Keratinocyte (primary cell): ENCODE measurements around the gene PCK2. TPM values are rescaled to one million over a fixed set of nuclear protein-coding genes. Genes with fewer than 3 reads are reported as not detected.
"Not testable (repeated sequence)": the region's sequence is repeated elsewhere in the genome, so short reads cannot be mapped to it uniquely, and the experiment has no call there.

ENCODE experiments used
- DNase-seq: peaks from one replicate; pipeline ENCODE4 v3.0.0-alpha.2; 2011; ENCODE audit warnings: low read depth, missing footprints, low spot score
- FAIRE-seq: peaks from 2 replicates; lab custom pipeline; 2011; peaks lifted over from hg19 to GRCh38; lab: Jason Lieb, UNC
- H2AFZ ChIP-seq: 2 replicates; pipeline ENCODE4 v1.6.0; 2012; ENCODE audit warnings: low read length, control low read depth, inconsistent platforms; ENCODE audit not compliant: control insufficient read depth
- H3K27ac ChIP-seq: 2 replicates; pipeline ENCODE4 v1.5.1; 2011; ENCODE audit warnings: low read length; ENCODE audit not compliant: control insufficient read depth, insufficient read depth
- H3K27me3 ChIP-seq: 3 replicates; pipeline ENCODE4 v1.6.0; 2011; ENCODE audit warnings: low read length; ENCODE audit not compliant: control insufficient read depth, insufficient read depth; ENCODE audit errors: extremely low read depth
- H3K36me3 ChIP-seq, 2 experiments: 2 replicates in 1 of 2; 3 replicates in 1 of 2; pipeline ENCODE4 v1.5.1; 2011; ENCODE audit warnings: low read length in 2 of 2, mild to moderate bottlenecking in 1 of 2; ENCODE audit not compliant: control insufficient read depth in 2 of 2, insufficient read depth in 2 of 2; ENCODE audit errors: extremely low read depth in 1 of 2
- H3K4me1 ChIP-seq: 3 replicates; pipeline ENCODE4 v1.5.1; 2011; ENCODE audit warnings: low read length; ENCODE audit not compliant: control insufficient read depth, insufficient read depth; ENCODE audit errors: extremely low read depth
- H3K4me2 ChIP-seq: 3 replicates; pipeline ENCODE4 v1.6.0; 2011; ENCODE audit warnings: low read depth, low read length; ENCODE audit not compliant: control insufficient read depth, insufficient read depth; ENCODE audit errors: extremely low read depth
- H3K4me3 ChIP-seq, 3 experiments: fragments of 200-600 bp in 1 of 3; sonication (generic) in 1 of 3; 2 replicates in 2 of 3; 3 replicates in 1 of 3; pipeline ENCODE4 v1.5.1; 2011 to 2016; ENCODE audit warnings: low read length in 3 of 3, mild to moderate bottlenecking in 3 of 3, control low read depth in 2 of 3, inconsistent platforms in 1 of 3, low read depth in 1 of 3, mixed read lengths in 1 of 3, mixed run types in 1 of 3, moderate library complexity in 1 of 3; ENCODE audit not compliant: control insufficient read depth in 2 of 3, insufficient read depth in 2 of 3; ENCODE audit errors: extremely low read depth in 1 of 3
- H3K79me2 ChIP-seq: 2 replicates; pipeline ENCODE4 v1.6.0; 2012; ENCODE audit warnings: low read length; ENCODE audit not compliant: control insufficient read depth, insufficient read depth
- H3K9ac ChIP-seq: 3 replicates; pipeline ENCODE4 v1.6.0; 2011; ENCODE audit warnings: low read length; ENCODE audit not compliant: control insufficient read depth, insufficient read depth; ENCODE audit errors: extremely low read depth
- H3K9me1 ChIP-seq: 3 replicates; pipeline ENCODE4 v1.6.0; 2011; ENCODE audit warnings: low read length; ENCODE audit not compliant: control insufficient read depth, insufficient read depth; ENCODE audit errors: extremely low read depth
- H3K9me3 ChIP-seq: 2 replicates; pipeline ENCODE4 v1.5.1; 2012; ENCODE audit warnings: low read depth, low read length; ENCODE audit not compliant: control insufficient read depth
- H4K20me1 ChIP-seq: 3 replicates; pipeline ENCODE4 v1.6.0; 2011; ENCODE audit warnings: low read length; ENCODE audit not compliant: control insufficient read depth, insufficient read depth; ENCODE audit errors: extremely low read depth
- EZH2 ChIP-seq: IDR thresholded peaks from one replicate; pipeline ENCODE4 v1.6.1; 2012; ENCODE audit warnings: inconsistent platforms, mild to moderate bottlenecking, low read length, moderate library complexity
- dilution Hi-C: fragments of 300-500 bp; cut with MboI; formaldehyde crosslinking; loops from one replicate; pipeline ENCODE4 v1.7.0; 2020; ENCODE audit warnings: low sequenced_read_pairs; ENCODE audit not compliant: extremely low pct_ligation_motif_present
- polyA plus RNA-seq, 5 experiments: library from polyadenylated mRNA; depleted of rRNA in 3 of 5; stranded (reverse) in 3 of 5; stranded (forward) in 1 of 5; unstranded in 1 of 5; fragments of >200 nt; gene quantifications; 1 replicate in 1 of 5; 2 replicates in 3 of 5; 3 replicates in 1 of 5; pipeline versions ENCODE4 v1.2.1 to v1.2.3, GENCODE V29; 2011 to 2012; ENCODE audit warnings: missing spikeins in 2 of 5, low read depth in 1 of 5, low replicate concordance in 1 of 5
- TF ChIP-seq, protein P1 (sequence below), 3 experiments: IDR thresholded peaks in 1 of 3; conservative IDR thresholded peaks in 1 of 3; optimal IDR thresholded peaks in 1 of 3; 2 replicates in 2 of 3; 3 replicates in 1 of 3; pipeline versions ENCODE3 to v1.5.1; 2011; ENCODE audit warnings: low read length in 3 of 3, mild to moderate bottlenecking in 3 of 3, moderate library complexity in 2 of 3, control low read depth in 1 of 3, inconsistent platforms in 1 of 3; ENCODE audit not compliant: insufficient read depth in 2 of 3; ENCODE audit errors: extremely low read depth in 1 of 3

PCK2 gene
- polyA plus RNA-seq, 1 donor (not counting 4 experiments of a cell fraction or from before 2014, with no cell fraction given) = 16.6 TPM

DNA sequence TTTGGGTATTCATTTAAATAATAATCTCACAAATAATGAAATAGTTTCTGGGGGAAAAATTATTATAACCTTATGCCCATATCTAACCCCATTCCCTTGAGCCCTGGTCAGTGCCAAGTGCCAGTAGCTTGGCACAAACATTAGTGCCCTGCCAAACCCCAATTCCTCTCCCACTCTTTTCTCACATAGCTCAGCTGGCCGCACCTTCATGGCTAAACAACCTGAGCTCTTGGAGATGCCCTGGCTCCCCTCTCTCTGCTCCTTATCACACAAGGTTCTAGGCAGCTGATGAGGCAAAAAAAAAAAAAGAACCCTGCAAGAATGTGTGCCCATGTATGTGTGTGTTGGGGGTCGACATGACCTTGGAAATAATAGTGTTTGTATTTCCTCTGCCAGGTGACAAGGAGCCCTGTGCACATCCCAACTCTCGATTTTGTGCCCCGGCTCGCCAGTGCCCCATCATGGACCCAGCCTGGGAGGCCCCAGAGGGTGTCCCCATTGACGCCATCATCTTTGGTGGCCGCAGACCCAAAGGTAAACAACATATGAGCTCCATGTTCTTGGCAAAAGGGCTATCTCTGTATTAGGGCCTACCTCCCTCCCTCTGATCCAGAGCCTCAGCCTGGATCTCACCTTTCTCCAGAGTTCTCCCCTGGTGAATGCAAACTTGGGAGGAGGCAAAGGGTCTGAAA, 8.4 kb downstream of the PCK2 start:
- dilution Hi-C loops = no loop called here
- no peak for TF ChIP-seq EZH2
- TF ChIP-seq, protein P1, sequence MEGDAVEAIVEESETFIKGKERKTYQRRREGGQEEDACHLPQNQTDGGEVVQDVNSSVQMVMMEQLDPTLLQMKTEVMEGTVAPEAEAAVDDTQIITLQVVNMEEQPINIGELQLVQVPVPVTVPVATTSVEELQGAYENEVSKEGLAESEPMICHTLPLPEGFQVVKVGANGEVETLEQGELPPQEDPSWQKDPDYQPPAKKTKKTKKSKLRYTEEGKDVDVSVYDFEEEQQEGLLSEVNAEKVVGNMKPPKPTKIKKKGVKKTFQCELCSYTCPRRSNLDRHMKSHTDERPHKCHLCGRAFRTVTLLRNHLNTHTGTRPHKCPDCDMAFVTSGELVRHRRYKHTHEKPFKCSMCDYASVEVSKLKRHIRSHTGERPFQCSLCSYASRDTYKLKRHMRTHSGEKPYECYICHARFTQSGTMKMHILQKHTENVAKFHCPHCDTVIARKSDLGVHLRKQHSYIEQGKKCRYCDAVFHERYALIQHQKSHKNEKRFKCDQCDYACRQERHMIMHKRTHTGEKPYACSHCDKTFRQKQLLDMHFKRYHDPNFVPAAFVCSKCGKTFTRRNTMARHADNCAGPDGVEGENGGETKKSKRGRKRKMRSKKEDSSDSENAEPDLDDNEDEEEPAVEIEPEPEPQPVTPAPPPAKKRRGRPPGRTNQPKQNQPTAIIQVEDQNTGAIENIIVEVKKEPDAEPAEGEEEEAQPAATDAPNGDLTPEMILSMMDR (optimal IDR thresholded peaks at IDR 0.05 in 1 of 3, IDR thresholded peaks at IDR 0.05 in 1 of 3, conservative IDR thresholded peaks at IDR 0.05 in 1 of 3; ENCODE audit: extremely low read depth in 1 of 3, insufficient read depth in 2 of 3, low read length in 3 of 3) = no peak
- H3K36me3 ChIP-seq = peaks cover 7 to 19% of the 10 kb centered on the region in 2 experiments
- FAIRE-seq (no peak), DNase-seq (no peak)
- no peak overlapping the region for H3K27ac ChIP-seq
- H3K9ac ChIP-seq = no peak overlapping the region
- H3K4me2 ChIP-seq = no peak overlapping the region
- no peaks in the 10 kb centered on the region for H3K27me3 ChIP-seq
- H4K20me1 ChIP-seq = no peaks in the 10 kb centered on the region
- H3K79me2 ChIP-seq = no peaks in the 10 kb centered on the region
- H3K9me3 ChIP-seq = no peaks in the 10 kb centered on the region
- no peak overlapping the region for H2AFZ ChIP-seq
- peaks cover 4% of the 10 kb centered on the region for H3K4me1 ChIP-seq
- H3K4me3 ChIP-seq = no peak overlapping the region
- no peaks in the 10 kb centered on the region for H3K9me1 ChIP-seq

DNA sequence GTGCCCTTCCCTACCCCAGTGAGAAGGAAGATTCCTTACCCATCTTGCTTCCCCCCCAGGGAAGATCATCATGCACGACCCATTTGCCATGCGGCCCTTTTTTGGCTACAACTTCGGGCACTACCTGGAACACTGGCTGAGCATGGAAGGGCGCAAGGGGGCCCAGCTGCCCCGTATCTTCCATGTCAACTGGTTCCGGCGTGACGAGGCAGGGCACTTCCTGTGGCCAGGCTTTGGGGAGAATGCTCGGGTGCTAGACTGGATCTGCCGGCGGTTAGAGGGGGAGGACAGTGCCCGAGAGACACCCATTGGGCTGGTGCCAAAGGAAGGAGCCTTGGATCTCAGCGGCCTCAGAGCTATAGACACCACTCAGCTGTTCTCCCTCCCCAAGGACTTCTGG, 9.3 kb downstream of the PCK2 start:
- peaks cover 5% of the 10 kb centered on the region for H3K4me1 ChIP-seq
- no peak overlapping the region for H3K27ac ChIP-seq
- H3K9me3 ChIP-seq = no peaks in the 10 kb centered on the region
- H3K27me3 ChIP-seq = no peaks in the 10 kb centered on the region
- H3K9ac ChIP-seq = no peak overlapping the region
- no peaks in the 10 kb centered on the region for H3K79me2 ChIP-seq
- dilution Hi-C loops = no loop called here
- DNase-seq (no peak), FAIRE-seq (no peak)
- H3K9me1 ChIP-seq = no peaks in the 10 kb centered on the region
- peaks cover 7 to 19% of the 10 kb centered on the region in 2 experiments for H3K36me3 ChIP-seq
- no peak overlapping the region for H3K4me3 ChIP-seq
- no peaks in the 10 kb centered on the region for H4K20me1 ChIP-seq
- TF ChIP-seq, protein P1 (optimal IDR thresholded peaks at IDR 0.05 in 1 of 3, IDR thresholded peaks at IDR 0.05 in 1 of 3, conservative IDR thresholded peaks at IDR 0.05 in 1 of 3; ENCODE audit: extremely low read depth in 1 of 3, insufficient read depth in 2 of 3, low read length in 3 of 3) = no peak
- no peak for TF ChIP-seq EZH2
- no peak overlapping the region for H3K4me2 ChIP-seq
- no peak overlapping the region for H2AFZ ChIP-seq

DNA sequence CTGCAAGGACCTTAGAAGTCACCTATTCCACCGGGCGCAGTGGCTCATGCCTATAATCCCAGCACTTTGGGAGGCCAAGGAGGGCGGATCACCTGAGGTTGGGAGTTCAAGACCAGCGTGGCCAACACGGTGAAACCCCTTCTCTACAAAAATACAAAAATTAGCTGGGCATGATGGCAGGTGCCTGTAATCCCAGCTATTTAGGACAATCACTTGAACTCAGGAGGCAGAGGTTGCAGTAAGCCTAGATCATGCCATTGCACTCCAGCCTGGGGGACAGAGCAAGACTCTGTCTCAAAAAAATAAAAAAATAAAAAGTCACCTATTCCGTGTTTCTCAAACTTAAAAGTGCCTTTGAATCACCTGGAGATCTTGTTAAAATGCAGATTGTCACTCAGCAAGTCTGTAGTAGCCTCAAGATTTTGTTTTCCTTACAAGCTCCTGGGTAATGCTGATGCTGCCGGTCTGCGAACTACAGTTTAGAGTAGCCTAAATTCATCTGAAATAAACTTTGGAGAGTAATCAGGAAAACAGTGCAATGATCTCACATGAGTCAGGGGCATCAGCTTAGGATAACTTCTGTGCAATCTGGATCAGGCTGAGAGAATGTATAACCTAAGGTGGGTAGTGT, 11.6 kb downstream of the PCK2 start:
- H3K27me3 ChIP-seq, H3K9me3 ChIP-seq, H4K20me1 ChIP-seq, dilution Hi-C loops, H3K9ac ChIP-seq, H3K4me2 ChIP-seq, H3K27ac ChIP-seq, H3K79me2 ChIP-seq, H2AFZ ChIP-seq, DNase-seq, FAIRE-seq, H3K9me1 ChIP-seq, H3K36me3 ChIP-seq, H3K4me3 ChIP-seq: not testable (repeated sequence)
- peaks cover 11% of the 10 kb centered on the region for H3K4me1 ChIP-seq
